Peyer's patch (tissue), 4 donors: ENCODE results near the gene CAPS. TPM values are rescaled to one million over a fixed set of nuclear protein-coding genes. Genes with fewer than 3 reads are reported as not detected.

ENCODE experiments used
- DNase-seq, 3 donors: peaks; one replicate each; pipeline ENCODE4 v3.0.0-alpha.2; 2017 to 2019
- H3K27ac ChIP-seq, 4 donors: fragments of 200-600 bp; sonication (generic); one replicate each; pipeline ENCODE4 v1.5.1; 2016 to 2019
- H3K27me3 ChIP-seq, 2 donors: fragments of 200-600 bp; sonication (generic); one replicate each; pipeline ENCODE4 v1.5.1; 2019
- H3K36me3 ChIP-seq, 3 donors: fragments of 200-600 bp; sonication (generic); one replicate each; pipeline ENCODE4 v1.5.1; 2016 to 2019
- H3K4me1 ChIP-seq, 4 donors: fragments of 200-600 bp; sonication (generic); one replicate each; pipeline ENCODE4 v1.5.1; 2016 to 2019
- H3K4me3 ChIP-seq, 4 donors: fragments of 200-600 bp; sonication (generic); 1 replicate in 3 of 4; 2 replicates in 1 of 4; pipeline ENCODE4 v1.5.1; 2016 to 2019; ENCODE audit warnings: mild to moderate bottlenecking in 1 of 4
- H3K9me3 ChIP-seq, 4 donors: fragments of 200-600 bp; sonication (generic); one replicate each; pipeline ENCODE4 v1.5.1; 2016 to 2019; ENCODE audit warnings: mild to moderate bottlenecking in 1 of 4
- POLR2A ChIP-seq, 2 donors: fragments of 450-650 bp; IDR thresholded peaks; one replicate each; pipeline ENCODE4 v1.5.1; 2017; ENCODE audit warnings: antibody characterized with exemption in 2 of 2, mild to moderate bottlenecking in 2 of 2, moderate library complexity in 2 of 2
- total RNA-seq, 4 donors: library from RNA; depleted of rRNA; stranded (reverse); fragments of >200 nt; gene quantifications; one replicate each; pipeline ENCODE4 v1.1.0, GENCODE V29; 2016
- TF ChIP-seq, protein P1 (sequence below), 6 experiments: fragments of 450-650 bp in 4 of 6; fragments of 200-600 bp in 2 of 6; sonication (generic) in 1 of 6; IDR thresholded peaks; one replicate each; pipeline ENCODE4 v1.5.1; 2017 to 2019; ENCODE audit warnings: antibody characterized with exemption in 6 of 6, mild to moderate bottlenecking in 3 of 6, moderate library complexity in 1 of 6

CAPS gene
- total RNA-seq, 4 donors from 2014 or later = 9.5 to 44.6 (median 24.4) TPM

DNA sequence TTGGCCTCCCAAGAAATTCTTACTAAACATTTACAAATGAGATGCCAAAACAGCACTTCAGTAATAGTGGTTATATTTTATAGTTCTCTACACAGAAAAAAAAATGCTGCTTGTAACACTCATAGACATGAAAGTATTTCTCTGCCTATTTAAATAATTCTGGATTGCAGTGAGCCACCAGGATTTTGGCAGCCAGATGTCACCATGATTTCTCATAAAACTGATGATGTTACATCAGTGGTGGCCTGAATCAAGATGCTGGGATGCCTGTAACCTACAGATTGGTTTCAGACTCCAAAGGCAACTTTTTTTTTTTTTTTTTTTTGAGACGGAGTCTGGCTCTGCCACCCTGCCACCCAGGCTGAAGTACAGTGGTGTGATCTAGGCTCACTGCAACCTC is 2.7 kb upstream of the CAPS start:
- Histone ChIP-seq H3K27ac (no peak overlapping the region), H3K27me3 (no peaks in the 10 kb centered on the region), H3K36me3 (peaks cover 0 to 32% (median 0%) of the 10 kb centered on the region in 3 donors), H3K4me3 (no peak overlapping the region), H3K9me3 (no peaks in the 10 kb centered on the region), H3K4me1 (peaks cover 0 to 6% (median 0%) of the 10 kb centered on the region in 4 donors)
- DNase-seq = no peak
- TF ChIP-seq, protein P1, sequence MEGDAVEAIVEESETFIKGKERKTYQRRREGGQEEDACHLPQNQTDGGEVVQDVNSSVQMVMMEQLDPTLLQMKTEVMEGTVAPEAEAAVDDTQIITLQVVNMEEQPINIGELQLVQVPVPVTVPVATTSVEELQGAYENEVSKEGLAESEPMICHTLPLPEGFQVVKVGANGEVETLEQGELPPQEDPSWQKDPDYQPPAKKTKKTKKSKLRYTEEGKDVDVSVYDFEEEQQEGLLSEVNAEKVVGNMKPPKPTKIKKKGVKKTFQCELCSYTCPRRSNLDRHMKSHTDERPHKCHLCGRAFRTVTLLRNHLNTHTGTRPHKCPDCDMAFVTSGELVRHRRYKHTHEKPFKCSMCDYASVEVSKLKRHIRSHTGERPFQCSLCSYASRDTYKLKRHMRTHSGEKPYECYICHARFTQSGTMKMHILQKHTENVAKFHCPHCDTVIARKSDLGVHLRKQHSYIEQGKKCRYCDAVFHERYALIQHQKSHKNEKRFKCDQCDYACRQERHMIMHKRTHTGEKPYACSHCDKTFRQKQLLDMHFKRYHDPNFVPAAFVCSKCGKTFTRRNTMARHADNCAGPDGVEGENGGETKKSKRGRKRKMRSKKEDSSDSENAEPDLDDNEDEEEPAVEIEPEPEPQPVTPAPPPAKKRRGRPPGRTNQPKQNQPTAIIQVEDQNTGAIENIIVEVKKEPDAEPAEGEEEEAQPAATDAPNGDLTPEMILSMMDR (IDR thresholded peaks at IDR 0.05) = no peak
- no peak for TF ChIP-seq POLR2A (IDR thresholded peaks at IDR 0.05)

DNA sequence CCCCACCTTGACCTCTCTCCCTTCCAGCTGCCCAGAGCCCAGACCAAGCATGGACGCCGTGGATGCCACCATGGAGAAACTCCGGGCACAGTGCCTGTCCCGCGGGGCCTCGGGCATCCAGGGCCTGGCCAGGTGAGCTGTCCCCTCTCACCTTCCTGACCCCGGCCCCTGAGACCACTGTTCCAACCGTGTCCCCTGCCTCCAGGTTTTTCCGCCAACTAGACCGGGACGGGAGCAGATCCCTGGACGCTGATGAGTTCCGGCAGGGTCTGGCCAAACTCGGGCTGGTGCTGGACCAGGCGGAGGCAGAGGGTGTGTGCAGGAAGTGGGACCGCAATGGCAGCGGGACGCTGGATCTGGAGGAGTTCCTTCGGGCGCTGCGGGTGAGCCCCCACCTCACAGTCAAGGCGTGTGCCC is 312 bp downstream of the CAPS start:
- Histone ChIP-seq H3K9me3 (no peaks in the 10 kb centered on the region), H3K36me3 (peaks cover 0 to 55% (median 0%) of the 10 kb centered on the region in 3 donors), H3K4me1 (peaks cover 0 to 6% (median 0%) of the 10 kb centered on the region in 4 donors), H3K27me3 (no peaks in the 10 kb centered on the region), H3K27ac (no peak overlapping the region), H3K4me3 (no peak overlapping the region)
- TF ChIP-seq, protein P1 (IDR thresholded peaks at IDR 0.05) = no peak
- no peak for TF ChIP-seq POLR2A (IDR thresholded peaks at IDR 0.05)
- no peak for DNase-seq

DNA sequence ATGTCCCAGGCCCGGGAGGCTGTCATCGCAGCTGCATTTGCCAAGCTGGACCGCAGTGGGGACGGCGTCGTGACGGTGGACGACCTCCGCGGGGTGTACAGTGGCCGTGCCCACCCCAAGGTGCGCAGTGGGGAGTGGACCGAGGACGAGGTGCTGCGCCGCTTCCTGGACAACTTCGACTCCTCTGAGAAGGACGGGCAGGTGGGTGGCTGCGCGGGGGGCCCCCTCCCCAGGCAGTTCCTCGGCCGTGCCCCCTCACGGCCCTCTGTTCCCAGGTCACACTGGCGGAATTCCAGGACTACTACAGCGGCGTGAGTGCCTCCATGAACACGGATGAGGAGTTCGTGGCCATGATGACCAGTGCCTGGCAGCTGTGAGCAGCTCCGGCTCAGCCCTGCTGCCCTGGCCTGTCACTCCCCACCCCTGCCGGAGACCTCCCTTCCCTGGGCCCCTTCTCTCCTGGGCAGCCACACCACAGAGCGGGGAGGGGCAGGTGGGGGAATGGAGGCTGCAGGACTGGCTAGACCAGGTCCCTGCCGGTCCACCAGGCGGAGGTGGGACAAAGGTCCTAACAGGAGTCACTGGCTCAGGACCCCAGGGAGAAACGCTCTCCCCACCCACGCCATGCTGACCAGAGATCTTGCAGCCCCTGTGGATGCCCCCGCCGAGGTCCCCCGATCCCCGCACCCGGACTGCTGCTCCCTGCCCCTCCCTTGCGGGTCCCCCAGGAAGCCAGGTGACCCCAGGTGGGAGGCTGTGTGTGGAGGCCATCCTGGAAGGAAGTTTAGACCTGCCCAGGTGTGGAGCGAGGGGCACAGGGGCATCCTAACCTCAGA is 1.1 kb downstream of the CAPS start:
- DNase-seq = no peak
- Histone ChIP-seq H3K27me3 (no peaks in the 10 kb centered on the region), H3K27ac (no peak overlapping the region), H3K9me3 (no peaks in the 10 kb centered on the region), H3K4me1 (peaks cover 0 to 6% (median 0%) of the 10 kb centered on the region in 4 donors), H3K36me3 (peaks cover 0 to 54% (median 0%) of the 10 kb centered on the region in 3 donors), H3K4me3 (no peak overlapping the region)
- TF ChIP-seq, protein P1 (IDR thresholded peaks at IDR 0.05) = no peak
- TF ChIP-seq POLR2A (IDR thresholded peaks at IDR 0.05) = no peak

DNA sequence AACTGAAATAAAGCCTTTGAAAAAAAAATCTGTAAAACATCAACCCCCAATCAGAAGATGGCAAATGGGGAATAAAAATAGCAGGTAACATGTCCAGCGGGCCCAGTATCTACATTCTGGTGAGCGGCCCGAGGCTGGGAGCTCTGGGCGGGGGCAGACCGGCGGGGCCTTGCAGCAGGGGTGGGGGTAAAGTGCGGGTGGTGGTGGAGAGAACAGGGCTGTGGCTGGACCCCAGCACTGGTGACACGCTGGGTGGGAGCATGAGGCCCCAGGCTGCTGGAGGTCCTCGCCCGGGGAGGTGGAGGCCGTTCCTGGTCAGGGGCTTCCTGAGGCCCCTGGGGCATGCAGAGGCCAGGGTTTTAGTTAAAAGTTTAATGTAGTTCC is 1.7 kb downstream of the CAPS start:
- no peak overlapping the region for H3K4me3 ChIP-seq
- no peak overlapping the region for H3K27ac ChIP-seq
- H3K36me3 ChIP-seq = peaks cover 0 to 57% (median 0%) of the 10 kb centered on the region in 3 donors
- peaks cover 0 to 6% (median 0%) of the 10 kb centered on the region in 4 donors for H3K4me1 ChIP-seq
- H3K9me3 ChIP-seq = no peaks in the 10 kb centered on the region
- no peak for DNase-seq
- TF ChIP-seq, protein P1 (IDR thresholded peaks at IDR 0.05) = no peak
- no peak for TF ChIP-seq POLR2A (IDR thresholded peaks at IDR 0.05)
- no peaks in the 10 kb centered on the region for H3K27me3 ChIP-seq

DNA sequence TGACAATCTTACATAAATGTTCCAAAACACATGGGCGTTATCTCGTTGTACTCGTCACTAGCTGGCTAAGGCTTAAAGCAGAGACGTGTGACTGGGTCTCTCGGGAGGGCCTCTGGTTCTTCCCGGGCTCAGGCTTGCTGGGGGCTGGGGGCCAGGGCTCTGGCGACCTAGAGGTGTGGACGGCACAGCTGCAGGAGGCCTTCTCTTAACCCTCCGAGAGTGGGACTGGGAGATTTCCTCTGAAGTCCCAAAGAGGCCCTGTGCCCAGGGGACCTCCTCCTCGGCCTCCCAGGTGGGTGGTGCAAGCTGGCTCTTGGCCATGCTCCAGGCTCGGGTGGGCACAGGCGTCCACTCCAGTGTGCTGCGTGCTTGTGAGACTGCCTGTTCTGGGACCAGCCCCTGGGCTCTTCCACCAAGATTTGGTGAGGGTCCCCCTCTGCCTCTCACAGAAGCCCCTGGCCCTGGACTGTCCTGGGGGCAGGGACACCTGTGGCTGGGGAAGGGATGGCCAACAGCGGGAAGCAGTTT is 2.2 kb downstream of the CAPS start:
- no peaks in the 10 kb centered on the region for H3K27me3 ChIP-seq
- H3K4me1 ChIP-seq = peaks cover 0 to 7% (median 0%) of the 10 kb centered on the region in 4 donors
- DNase-seq = no peak
- TF ChIP-seq, protein P1 (IDR thresholded peaks at IDR 0.05) = no peak
- no peak for TF ChIP-seq POLR2A (IDR thresholded peaks at IDR 0.05)
- H3K4me3 ChIP-seq = no peak overlapping the region
- peaks cover 0 to 62% (median 0%) of the 10 kb centered on the region in 3 donors for H3K36me3 ChIP-seq
- H3K9me3 ChIP-seq = no peaks in the 10 kb centered on the region
- no peak overlapping the region for H3K27ac ChIP-seq
